GM04504 (cell line): ENCODE measurements around the gene VN1R4.
"Not testable (repeated sequence)": the region's sequence is repeated elsewhere in the genome, so short reads cannot be mapped to it uniquely, and the experiment has no call there.

Experiments used
- DNase-seq: peaks from one replicate; pipeline ENCODE4 v3.0.0-alpha.2; 2012; ENCODE audit warnings: low read depth

VN1R4 gene, protein sequence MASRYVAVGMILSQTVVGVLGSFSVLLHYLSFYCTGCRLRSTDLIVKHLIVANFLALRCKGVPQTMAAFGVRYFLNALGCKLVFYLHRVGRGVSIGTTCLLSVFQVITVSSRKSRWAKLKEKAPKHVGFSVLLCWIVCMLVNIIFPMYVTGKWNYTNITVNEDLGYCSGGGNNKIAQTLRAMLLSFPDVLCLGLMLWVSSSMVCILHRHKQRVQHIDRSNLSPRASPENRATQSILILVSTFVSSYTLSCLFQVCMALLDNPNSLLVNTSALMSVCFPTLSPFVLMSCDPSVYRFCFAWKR

DNA sequence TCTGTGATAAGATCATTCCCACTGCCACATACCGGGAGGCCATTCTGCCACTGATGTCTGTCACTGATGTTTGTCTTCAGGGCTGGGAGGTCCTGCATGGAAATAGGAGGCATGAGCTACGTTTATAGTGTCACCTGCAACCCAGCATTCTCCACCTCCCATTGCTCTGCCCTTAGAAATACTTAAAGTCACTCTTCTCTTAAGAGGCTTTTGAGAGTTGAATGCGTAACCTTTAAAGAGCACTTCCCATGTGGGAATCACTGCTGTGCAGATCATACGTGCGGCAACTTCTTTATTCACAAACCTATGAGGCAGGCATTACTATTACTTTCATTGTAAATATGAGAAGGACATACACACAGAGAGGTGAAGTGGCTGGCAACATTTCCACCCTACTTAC is at the start of gene VN1R4:
TSS of gene VN1R4 (minus strand) at position 101 of the 400 bp plus-strand sequence. CDS start at position 43, 58 bp downstream.
- not testable (repeated sequence) for DNase-seq

DNA sequence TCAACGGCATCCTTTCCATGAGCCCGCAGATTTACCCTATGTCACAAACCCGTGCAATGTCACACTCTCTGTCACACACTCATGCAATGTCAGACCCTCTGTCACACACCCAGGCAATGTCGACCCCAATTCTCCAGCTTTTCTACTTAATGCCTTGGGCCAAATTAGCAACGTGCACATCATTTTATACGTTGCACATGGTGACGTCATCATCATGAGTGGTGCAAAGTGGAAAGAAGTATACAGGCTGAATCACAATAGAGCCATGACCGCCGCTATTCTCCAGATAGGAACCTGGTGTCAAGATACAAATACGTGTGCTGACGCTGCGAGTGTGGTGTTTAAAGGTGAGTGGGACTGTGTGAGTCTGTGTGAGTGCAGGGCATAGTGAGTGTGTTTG is 44.4 kb upstream of the VN1R4 start:
- DNase-seq, result no peak

DNA sequence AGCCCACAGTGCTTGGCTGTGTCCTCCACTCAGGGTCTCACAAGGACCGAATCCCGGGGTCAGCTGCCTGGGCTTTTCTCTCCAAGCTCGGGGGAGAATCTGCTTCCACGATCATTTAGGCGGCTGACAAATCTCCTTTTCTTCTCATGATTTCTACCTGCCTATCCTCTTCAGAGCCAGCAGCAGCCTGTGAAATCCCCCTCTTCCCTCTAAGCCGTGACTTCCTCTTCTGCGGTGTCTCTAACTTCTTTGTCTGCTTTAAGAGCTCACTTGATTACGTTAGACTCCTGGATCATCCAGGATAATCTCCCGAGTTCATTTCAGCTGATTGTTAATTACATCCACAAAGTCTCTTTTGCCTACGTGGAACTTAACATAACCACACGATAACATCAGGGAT is 43.5 kb upstream of the VN1R4 start:
- DNase-seq, result no peak

DNA sequence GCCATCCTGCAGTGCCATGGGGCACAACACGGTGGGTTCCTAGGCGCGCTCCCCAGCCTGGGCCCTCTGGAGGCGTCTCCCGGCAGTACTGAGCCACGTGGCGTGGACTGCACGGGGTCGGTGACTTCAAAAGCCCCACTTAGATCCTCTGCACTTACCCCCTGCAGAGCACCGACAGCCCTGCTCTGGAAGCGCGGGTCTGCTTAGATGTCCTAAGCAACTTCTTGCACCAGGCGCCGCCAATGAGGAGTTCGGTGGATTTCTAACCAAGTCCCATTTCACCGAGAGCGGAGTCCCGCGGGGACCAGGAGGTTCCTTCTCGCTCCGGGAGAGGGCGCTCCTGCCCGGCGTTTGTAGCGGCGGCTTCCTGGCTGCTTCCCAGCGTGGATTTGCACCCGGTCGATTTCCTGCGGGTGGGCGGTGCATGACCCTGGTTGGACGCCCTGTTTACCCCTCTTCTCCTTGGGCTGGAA is 40.9 kb upstream of the VN1R4 start:
- DNase-seq, result no peak

DNA sequence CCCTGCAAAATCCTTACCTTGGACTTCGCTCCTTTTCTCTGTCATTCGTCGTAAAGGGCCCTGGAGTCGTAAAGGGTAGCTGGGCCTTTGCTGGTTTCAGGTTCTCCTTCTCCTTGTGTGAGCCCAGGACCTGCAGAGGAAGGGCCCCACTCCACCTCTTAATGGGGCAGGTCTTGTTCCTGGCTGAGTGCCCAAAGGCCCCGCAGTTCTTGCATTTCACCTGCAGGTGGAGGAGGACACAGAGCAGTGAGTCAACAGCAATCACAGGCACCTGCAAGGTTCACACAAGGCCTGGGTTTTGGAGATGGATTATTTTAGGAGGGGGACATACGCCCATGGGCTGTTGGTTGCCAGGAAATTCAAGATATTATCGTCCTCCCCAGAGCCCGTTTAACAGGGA is 33.8 kb upstream of the VN1R4 start:
- not testable (repeated sequence) for DNase-seq

DNA sequence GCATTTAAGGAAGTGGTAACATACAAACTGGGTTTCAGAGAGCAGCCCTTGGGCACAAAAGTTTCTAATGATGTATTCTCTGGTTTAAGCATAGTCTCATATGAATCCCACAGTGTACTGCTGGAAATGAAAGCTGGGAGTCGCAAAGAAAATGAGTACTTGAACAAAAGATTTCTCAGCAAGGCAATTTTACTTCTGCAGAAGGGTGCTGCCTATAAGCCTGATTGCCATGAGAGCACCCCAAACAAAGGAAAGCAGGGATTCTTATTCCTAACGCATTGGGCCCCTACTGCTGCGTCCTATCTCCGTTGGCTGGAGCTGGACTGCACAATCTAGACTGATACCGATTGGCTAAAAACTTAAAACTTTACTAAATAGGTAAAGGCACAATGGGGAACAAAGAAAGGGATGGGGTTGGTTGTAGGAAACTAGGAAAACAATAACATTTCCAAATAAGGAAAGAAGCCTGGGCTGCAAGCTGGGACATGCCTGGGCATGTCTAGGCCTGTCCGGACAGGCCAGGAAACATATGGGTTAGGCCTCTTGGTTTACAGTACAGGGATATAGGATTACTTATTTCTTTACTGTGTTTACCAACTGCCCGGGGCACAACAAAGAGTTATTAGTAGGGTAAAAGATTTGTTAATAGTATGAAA is 27.4 kb upstream of the VN1R4 start:
- no peak for DNase-seq

DNA sequence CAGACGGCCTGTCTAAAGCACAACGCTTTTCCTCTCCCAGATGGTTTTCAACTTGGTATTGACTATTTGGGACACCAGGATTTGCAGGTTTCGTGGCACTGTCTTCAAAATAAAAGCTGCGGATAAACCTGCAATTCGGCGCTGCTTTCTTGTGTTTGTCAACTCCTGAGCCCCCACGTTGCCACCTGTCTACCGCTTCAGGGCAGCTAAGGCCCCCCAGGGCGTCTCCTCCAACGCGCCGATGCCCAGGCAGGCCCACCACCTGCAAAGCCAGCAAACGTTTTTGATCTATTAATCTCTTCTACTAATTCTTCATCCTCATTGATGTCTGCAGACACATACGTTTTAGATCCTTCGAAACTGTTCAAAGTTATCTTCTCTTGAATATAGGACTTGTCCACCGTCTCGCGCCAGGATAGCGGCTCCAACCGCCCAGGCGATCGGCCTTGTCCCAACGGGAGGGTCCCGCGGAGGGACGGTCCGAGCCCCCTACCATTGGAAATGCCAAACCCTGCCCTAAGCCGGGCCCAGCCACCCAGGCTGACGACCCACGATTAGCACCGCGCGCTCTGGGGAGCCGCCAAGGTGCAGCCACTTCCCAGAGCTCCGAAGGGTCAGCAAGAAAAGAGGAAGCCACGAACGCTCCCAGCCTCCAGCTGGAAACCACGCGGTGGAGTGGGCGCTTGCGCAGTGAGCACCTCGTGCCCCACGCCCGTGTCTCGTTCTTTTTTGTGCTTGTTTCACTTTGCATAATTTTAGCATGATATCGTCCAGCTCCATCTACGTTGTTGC is 23.4 kb upstream of the VN1R4 start:
- DNase-seq, result no peak

DNA sequence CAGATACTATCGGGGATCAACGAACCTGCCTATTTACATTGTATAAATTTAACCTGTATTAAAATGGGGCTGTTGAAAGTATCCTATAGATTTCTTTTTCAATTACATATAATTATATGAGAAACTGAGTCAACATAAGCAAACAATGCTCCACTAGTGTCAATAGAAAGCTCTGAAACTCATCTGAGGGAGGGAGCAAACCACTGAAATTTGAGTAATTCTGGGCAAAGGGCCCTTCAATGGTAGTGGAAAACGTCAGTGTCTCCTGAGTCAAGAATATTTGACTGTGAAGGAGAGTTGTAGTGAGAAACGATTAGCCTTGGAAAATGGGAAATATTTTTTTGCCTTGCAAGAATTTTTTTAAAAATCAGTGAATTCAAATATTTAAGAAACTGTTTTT is 17.6 kb upstream of the VN1R4 start:
- no peak for DNase-seq

DNA sequence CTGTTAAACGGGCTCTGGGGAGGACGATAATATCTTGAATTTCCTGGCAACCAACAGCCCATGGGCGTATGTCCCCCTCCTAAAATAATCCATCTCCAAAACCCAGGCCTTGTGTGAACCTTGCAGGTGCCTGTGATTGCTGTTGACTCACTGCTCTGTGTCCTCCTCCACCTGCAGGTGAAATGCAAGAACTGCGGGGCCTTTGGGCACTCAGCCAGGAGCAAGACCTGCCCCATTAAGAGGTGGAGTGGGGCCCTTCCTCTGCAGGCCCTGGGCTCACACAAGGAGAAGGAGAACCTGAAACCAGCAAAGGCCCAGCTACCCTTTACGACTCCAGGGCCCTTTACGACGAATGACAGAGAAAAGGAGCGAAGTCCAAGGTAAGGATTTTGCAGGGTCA is 14.4 kb upstream of the VN1R4 start:
- not testable (repeated sequence) for DNase-seq

DNA sequence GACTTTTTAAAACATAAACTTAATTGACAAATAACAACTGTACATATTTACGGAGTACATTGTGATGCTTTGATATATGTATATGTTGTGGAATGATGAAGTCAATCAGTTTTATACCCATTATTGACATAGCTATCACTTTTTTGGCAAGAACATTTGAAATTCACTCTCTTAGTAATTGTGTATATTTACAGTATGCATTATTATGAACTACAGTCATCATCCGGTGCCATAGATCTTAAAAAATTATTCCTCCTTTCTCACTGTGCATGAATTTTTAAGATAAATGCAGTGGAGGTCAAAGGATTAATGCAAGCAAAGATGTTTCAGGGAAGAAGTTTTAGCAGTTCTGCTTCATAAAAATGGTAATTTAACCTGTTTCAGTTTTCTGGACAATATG is 8.0 kb upstream of the VN1R4 start:
- no peak for DNase-seq

DNA sequence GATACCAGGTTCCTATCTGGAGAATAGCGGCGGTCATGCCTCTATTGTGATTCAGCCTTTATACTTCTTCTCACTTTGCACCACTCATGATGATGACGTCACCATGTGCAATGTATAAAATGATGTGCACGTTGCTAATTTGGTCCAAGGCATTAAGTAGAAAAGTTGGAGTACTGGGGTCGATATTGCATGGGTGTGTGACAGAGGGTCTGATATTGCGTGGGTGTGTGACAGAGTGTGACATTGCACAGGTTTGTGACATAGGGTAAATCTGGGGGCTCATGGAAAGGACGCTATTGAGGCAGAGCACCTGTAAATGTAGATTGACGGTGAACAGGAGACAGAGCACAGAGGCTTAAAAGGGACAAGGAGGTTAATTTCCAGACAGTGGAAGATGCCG is 4.5 kb upstream of the VN1R4 start:
- no peak for DNase-seq

DNA sequence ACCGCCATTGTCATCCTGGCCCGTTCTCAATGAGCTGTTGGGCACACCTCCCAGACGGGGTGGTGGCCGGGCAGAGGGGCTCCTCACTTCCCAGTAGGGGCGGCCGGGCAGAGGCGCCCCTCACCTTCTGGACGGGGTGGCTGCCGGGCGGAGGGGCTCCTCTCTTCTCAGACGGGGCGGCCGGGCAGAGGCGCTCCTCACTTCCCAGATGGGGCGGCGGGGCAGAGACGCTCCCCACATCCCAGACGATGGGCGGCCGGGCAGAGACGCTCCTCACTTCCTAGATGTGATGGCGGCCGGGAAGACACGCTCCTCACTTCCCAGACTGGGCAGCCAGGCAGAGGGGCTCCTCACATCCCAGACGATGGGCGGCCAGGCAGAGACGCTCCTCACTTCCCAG is 2.3 kb upstream of the VN1R4 start:
- DNase-seq, result not testable (repeated sequence)

DNA sequence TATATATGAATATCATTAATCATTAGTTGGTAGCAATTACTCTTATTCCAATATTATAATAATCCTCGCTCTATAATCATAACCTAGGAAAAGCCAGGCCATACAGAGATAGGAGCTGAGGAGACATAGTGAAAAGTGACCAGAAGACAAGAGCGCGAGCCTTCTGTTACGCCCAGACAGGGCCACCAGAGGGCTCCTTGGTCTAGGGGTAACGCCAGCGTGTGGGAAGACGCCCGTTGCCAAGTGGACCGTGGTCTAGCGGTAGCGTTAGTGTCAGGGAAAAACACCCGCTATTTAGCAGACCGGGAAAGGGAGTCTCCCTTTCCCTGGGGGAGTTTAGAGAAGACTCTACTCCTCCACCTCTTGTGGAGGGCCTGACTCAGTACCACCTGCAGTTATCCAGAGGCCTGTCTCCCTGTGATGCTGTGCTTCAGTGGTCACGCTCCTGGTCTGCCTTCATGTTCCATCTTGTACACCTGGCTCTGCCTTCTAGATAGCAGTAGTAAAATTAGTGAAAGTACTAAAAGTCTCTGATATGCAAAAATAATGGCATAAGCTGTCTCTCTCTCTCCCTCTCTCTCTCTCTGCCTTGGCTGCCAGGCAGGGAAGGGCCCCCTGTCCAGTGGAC is 9.7 kb downstream of the VN1R4 start, which contains the start of gene VN1R2:
TSS of gene VN1R2 (plus strand) at position 578 of the 628 bp plus-strand sequence. CDS start 84 bp downstream, outside the sequence.
- DNase-seq, result not testable (repeated sequence)

DNA sequence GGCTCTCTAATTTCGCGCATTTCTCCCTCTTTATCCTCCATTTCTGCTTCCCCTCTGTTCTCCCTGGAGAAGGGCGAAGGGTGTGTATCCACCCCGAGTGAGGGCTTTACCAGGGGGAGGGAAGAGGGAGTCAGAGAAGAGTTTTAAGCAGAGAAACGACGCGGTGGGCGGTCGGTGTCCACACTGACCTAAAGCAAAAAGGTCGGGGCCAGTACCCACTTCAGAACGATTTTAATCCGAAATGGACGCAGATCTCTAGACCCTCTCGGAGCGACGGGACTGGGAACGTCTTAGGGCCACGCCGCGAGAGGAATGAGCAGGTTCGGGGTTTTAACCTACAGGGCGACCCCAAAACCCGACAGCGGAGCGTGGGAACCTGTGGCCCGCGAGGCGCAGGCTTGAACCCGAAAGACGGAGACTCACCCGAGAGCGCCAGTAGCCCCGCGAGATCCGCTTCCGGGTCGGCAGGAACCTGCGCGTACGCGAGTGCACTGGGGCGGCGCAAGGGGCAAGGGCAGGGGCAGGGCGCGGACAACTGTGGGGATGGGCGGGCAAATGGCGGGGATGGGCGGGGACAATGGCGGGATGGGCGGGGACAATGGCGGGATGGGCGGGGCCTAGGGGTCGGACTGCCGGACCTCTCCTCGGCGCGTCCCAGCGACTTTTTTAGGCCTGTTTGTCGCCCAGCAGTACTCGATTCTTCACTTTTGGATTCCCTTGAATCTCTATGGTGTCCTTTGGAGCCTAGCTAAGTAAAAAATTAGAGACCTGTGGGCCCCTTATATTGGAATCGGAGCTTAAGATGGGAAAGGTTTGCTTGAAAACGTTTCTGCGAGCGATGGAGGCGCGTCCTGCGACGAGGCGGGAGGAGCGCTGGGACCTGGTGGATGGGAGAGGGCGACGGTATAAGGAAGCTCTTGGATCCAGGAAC is 12.8 kb downstream of the VN1R4 start, which contains the start of gene ZNF677:
TSS of gene ZNF677 (minus strand) at position 463 of the 931 bp plus-strand sequence. CDS start 3,323 bp downstream, outside the sequence.
- peak; percentile 71 for DNase-seq

DNA sequence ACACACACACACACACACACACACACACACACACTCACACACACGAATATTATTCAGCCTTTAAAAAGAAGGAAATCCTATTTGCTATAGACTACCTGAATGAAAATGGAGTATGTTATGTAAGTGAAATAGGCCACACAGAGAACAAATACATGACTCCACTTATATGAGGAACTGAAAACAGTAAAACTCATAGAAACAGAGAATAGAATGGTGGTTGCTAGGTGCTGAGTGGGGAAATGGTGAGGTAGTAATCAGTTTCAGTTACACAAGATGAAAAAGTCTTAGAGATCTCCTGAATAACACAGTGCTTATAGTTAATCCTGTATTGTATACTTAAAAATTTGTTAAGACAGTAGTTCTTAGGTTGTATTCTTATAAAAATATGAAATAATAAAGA is 21.0 kb downstream of the VN1R4 start:
- DNase-seq, result no peak

DNA sequence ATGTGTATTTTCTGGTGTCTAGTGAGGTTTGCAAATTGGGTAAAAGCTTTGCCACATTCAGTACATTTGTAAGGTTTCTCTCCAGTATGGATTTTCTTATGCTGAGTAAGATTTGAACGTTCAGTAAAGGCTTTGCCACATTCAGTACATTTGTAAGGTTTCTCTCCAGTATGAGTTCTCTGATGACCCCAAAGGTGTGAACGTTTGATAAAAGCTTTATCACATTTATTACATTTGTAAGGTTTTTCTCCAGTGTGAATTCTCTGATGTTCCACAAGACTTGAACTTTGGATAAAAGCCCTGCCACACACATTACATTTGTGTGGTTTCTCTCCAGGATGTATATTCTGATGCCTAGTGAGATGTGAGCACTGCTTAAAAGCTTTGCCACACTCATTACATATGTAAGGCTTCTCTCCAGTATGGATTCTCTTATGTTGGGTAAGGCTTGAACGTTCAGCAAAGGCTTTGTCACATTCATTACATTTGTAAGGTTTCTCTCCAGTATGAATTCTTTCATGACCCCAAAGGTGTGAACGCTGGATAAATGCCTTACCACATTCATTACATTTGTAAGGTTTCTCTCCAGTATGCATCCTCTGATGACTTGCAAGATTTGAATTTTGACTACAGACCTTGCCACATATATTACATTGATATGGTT is 30.3 kb downstream of the VN1R4 start:
- no peak for DNase-seq

DNA sequence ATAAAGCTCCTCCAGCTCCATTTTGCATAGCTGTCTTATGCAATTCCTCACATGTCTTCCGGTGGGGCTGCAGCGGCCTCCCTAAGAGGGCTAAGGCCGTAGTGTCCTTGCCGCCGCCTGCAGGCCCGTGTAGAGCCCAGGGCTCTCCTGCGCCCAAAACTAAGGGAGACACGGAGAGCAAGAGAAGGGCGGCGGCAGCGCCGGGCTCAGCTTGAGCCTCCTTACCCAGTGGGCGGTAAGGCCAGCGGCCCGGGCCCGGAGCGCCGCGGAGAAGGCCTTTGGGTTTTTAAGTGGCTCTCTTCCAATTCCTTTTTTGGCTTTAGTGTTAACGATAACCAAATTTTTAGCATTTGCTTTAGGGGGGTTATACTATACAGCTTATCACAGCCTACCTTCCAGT is 42.9 kb downstream of the VN1R4 start:
- no peak for DNase-seq

DNA sequence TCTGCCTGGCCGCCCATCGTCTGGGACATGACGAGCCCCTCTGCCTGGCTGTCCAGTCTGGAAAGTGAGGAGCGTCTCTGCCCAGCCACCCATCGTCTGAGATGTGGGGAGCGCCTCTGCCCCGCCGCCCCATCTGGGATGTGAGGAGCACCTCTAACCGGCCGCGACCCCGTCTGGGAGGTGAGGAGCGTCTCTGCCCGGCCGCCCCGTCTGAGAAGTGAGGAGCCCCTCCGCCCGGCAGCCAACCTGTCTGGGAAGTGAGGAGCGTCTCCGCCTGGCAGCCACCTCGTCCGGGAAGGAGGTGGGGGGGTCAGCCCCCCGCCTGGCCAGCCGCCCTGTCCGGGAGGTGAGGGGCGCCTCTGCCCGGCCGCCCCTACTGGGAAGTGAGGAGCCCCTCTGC is 44.8 kb downstream of the VN1R4 start:
- DNase-seq, result not testable (repeated sequence)
